NCI-H1694 treated with DMSO at 0.1 percent for 48 hours (cell line): ENCODE measurements around the gene SIGLEC7.

Experiments used
- DNase-seq: peaks from one replicate; lab custom pipeline; 2025; lab: John Stamatoyannopoulos, UW

The SIGLEC7 gene

GRCh38 chr19:51142119-51142518 lies at the start of gene SIGLEC7:
TSS of gene SIGLEC7 (plus strand) at chr19:51142301. CDS start at chr19:51142370, 69 bp downstream.
- no peak for DNase-seq

- DNase-seq = no peak
Measured at GRCh38 chr19:51093101-51093500, 49.0 kb upstream of the SIGLEC7 start.

- DNase-seq = no peak
Measured at GRCh38 chr19:51093510-51094345, 48.4 kb upstream of the SIGLEC7 start.

- no peak for DNase-seq
Measured at GRCh38 chr19:51094696-51095279, 47.3 kb upstream of the SIGLEC7 start.

- DNase-seq = no peak
Measured at GRCh38 chr19:51096473-51097165, 45.5 kb upstream of the SIGLEC7 start.

- DNase-seq = no peak
Measured at GRCh38 chr19:51097166-51097738, 44.8 kb upstream of the SIGLEC7 start.

- no peak for DNase-seq
Measured at GRCh38 chr19:51097796-51098195, 44.3 kb upstream of the SIGLEC7 start.

GRCh38 chr19:51098365-51099046 lies 43.6 kb upstream of the SIGLEC7 start:
- DNase-seq = no peak

- DNase-seq = no peak
Measured at GRCh38 chr19:51099047-51099382, 43.1 kb upstream of the SIGLEC7 start.

GRCh38 chr19:51100601-51101000 lies 41.5 kb upstream of the SIGLEC7 start:
- DNase-seq = no peak

GRCh38 chr19:51101171-51101865 lies 40.8 kb upstream of the SIGLEC7 start:
- DNase-seq = no peak

GRCh38 chr19:51102991-51103390 lies 39.1 kb upstream of the SIGLEC7 start:
- DNase-seq = no peak

GRCh38 chr19:51103926-51104341 lies 38.2 kb upstream of the SIGLEC7 start:
- DNase-seq = no peak

- DNase-seq = no peak
Measured at GRCh38 chr19:51107406-51108065, 34.6 kb upstream of the SIGLEC7 start.

GRCh38 chr19:51108066-51108804 lies 33.9 kb upstream of the SIGLEC7 start, which contains the start of gene CTU1:
TSS of gene CTU1 (minus strand) at chr19:51108409. CDS start at chr19:51104569, 3,840 bp downstream.
- DNase-seq = peak; percentile 98

- no peak for DNase-seq
Measured at GRCh38 chr19:51108805-51109146, 33.3 kb upstream of the SIGLEC7 start.

GRCh38 chr19:51110666-51110971 lies 31.5 kb upstream of the SIGLEC7 start:
- no peak for DNase-seq

GRCh38 chr19:51111606-51112005 lies 30.5 kb upstream of the SIGLEC7 start:
- no peak for DNase-seq

GRCh38 chr19:51114087-51114729 lies 27.9 kb upstream of the SIGLEC7 start:
- no peak for DNase-seq

GRCh38 chr19:51116736-51117286 lies 25.3 kb upstream of the SIGLEC7 start:
- DNase-seq = no peak
